Heart left ventricle (tissue), 16 donors: ENCODE data around the gene ARMC6. TPM values are rescaled to one million over a fixed set of nuclear protein-coding genes. Genes with fewer than 3 reads are reported as not detected.
"Not testable (repeated sequence)": the region's sequence is repeated elsewhere in the genome, so short reads cannot be mapped to it uniquely, and the experiment has no call there.

Experiments
- ATAC-seq, 4 donors: fragments of 200-7000 bp; cut with Tn5 transposase; one replicate each; pipeline ENCODE4 v1.9.1; 2020 to 2022; ENCODE audit warnings: moderate library complexity in 4 of 4, mild to moderate bottlenecking in 3 of 4, moderate number of reproducible peaks in 1 of 4
- DNase-seq, 5 donors: peaks; one replicate each; pipeline ENCODE4 v3.0.0-alpha.2; 2020
- H3K27ac ChIP-seq, 12 donors: fragments of 200-600 bp; sonication (generic) in 4 of 12; one replicate each; pipeline versions ENCODE4 v1.5.0 to v1.8.0; 2016 to 2022; ENCODE audit warnings: mild to moderate bottlenecking in 2 of 12
- H3K27me3 ChIP-seq, 9 donors: fragments of 200-600 bp; sonication (generic) in 2 of 9; one replicate each; pipeline versions ENCODE4 v1.5.1 to v1.8.0; 2016 to 2022; ENCODE audit warnings: mild to moderate bottlenecking in 3 of 9
- H3K36me3 ChIP-seq, 9 donors: fragments of 200-600 bp; sonication (generic) in 2 of 9; one replicate each; pipeline versions ENCODE4 v1.5.0 to v1.8.0; 2018 to 2022; ENCODE audit warnings: mild to moderate bottlenecking in 2 of 9
- H3K4me1 ChIP-seq, 12 donors: fragments of 200-600 bp; sonication (generic) in 4 of 12; one replicate each; pipeline versions ENCODE4 v1.5.0 to v1.8.0; 2016 to 2022; ENCODE audit warnings: mild to moderate bottlenecking in 3 of 12
- H3K4me3 ChIP-seq, 12 donors: fragments of 200-600 bp; sonication (generic) in 4 of 12; one replicate each; pipeline versions ENCODE4 v1.5.0 to v1.8.0; 2017 to 2022; ENCODE audit warnings: mild to moderate bottlenecking in 9 of 12, moderate library complexity in 4 of 12
- H3K9me3 ChIP-seq, 12 donors: fragments of 200-600 bp; sonication (generic) in 4 of 12; one replicate each; pipeline versions ENCODE4 v1.5.0 to v1.8.0; 2016 to 2022; ENCODE audit warnings: mild to moderate bottlenecking in 1 of 12
- CTCF ChIP-seq, 12 donors: fragments of 200-600 bp; sonication (generic) in 4 of 12; IDR thresholded peaks; one replicate each; pipeline versions ENCODE4 v1.5.0 to v1.8.0; 2018 to 2022; ENCODE audit warnings: antibody characterized with exemption in 12 of 12, mild to moderate bottlenecking in 5 of 12
- POLR2A ChIP-seq, 2 donors: fragments of 450-650 bp; IDR thresholded peaks; one replicate each; pipeline ENCODE4 v1.6.1; 2017; ENCODE audit warnings: antibody characterized with exemption in 2 of 2, mild to moderate bottlenecking in 2 of 2, moderate library complexity in 2 of 2
- WGBS, 4 donors: extraction: QIAGEN DNeasy Blood & Tissue Kit in 2 of 4; methylation state at CpG; one replicate each; pipeline versions ENCODE4 v1.1.5 to v1.1.7; 2013 to 2018; 5-methylcytosine and 5-hydroxymethylcytosine counted together
- intact Hi-C, 10 donors: fragments of 100-400 bp; cut with DNase I; formaldehyde crosslinking; loops; one replicate each; pipeline versions ENCODE4 v1.11.1 to v1.14.2; 2022
- polyA plus RNA-seq, 2 donors: library from polyadenylated mRNA; stranded (reverse); fragments of 200-250 nt; gene quantifications; one replicate each; pipeline ENCODE4 v1.2.3, GENCODE V29; 2013
- total RNA-seq, 9 donors: library from RNA; depleted of rRNA in 2 of 9; stranded (reverse); fragments of >200 nt in 2 of 9; fragmentation: NEBNext Ultra II Directional in 3 of 9; extraction: Animal tissue kit (Norgen Biotek cat#: 25700) in 3 of 9; gene quantifications; one replicate each; pipeline versions ENCODE4 v1.1.0 to v1.2.4, GENCODE V29; 2016 to 2023
- donor health status: ischemic (EF 13 %, LVEDD 7.1; RV severe dilation, severe dysfunction).
- donor health status: healthy with polysubstance abuse.
- donor health status: DM: no; HTN: yes; CAD: no.
- donor health status: DM: no; HTN: no; CAD: no.
- donor health status: ischemic (EF 25% LVEDD 6.9; RV normal size, moderate dysfunction).
- donor health status: ischemic (EF 25% LVEDD 5.7; RV mildly dilated, moderate dysfunction).
- donor health status: healthy.
- donor health status: DM: yes; HTN: yes; CAD: no.
- donor health status: ischemic (EF 35%, LVEDD 5.7; RV mildly dilated, moderate dysfunction).
- donor health status: nonischemic (EF 11% LVEDD 7.7; RV severe dilation, severe dysfunction).
- donor health status: DM: yes; HTN: yes; CAD: no.
- donor health status: PGD.
- donor health status: ischemic (EF 29% LVEDD 5.4; RV normal size, mild dysfunction).
- donor health status: nonischemic (EF 23%, LVEDD 6.1; RV moderate dilation, normal function).

Gene ARMC6
- total and polyA plus RNA-seq, 11 donors, result 9.9 to 24.7 (median 18.0) TPM

GRCh38 chr19:19098703-19099632 is 65.6 kb downstream of the ARMC6 start:
- DNase-seq (peak in 1 of 5 donors; percentile 45), ATAC-seq (peak in 3 of 4 donors; percentile 66 to 74 (median 70))
- 81 to 86% (median 84%) methylated on average over 18 of the region's 18 CpGs for WGBS, 4 donors
- Histone ChIP-seq H3K27me3 (no peaks in the 10 kb centered on the region), H3K4me1 (peaks cover 0 to 4% (median 0%) of the 10 kb centered on the region in 12 donors), H3K4me3 (no peak overlapping the region), H3K9me3 (no peaks in the 10 kb centered on the region), H3K36me3 (peaks cover 0 to 32% (median 18%) of the 10 kb centered on the region in 9 donors), H3K27ac (no peak overlapping the region)
- TF ChIP-seq CTCF (IDR thresholded peaks at IDR 0.05) (no peak), POLR2A (IDR thresholded peaks at IDR 0.05) (no peak)
- intact Hi-C loops, result no loop called here

- no peaks in the 10 kb centered on the region for H3K27me3 ChIP-seq
- DNase-seq (peak in 1 of 5 donors; percentile 9), ATAC-seq (no peak)
- H3K4me1 ChIP-seq, result peaks cover 0 to 14% (median 0%) of the 10 kb centered on the region in 12 donors
- peaks cover 0 to 32% (median 18%) of the 10 kb centered on the region in 9 donors for H3K36me3 ChIP-seq
- TF ChIP-seq POLR2A (IDR thresholded peaks at IDR 0.05), result no peak
- TF ChIP-seq CTCF (IDR thresholded peaks at IDR 0.05), result no peak
- no peak overlapping the region for H3K4me3 ChIP-seq
- no peaks in the 10 kb centered on the region for H3K9me3 ChIP-seq
- WGBS, 4 donors, result 81 to 97% (median 93%) methylated on average over 5 to 8 of the region's 8 CpGs
- no peak overlapping the region for H3K27ac ChIP-seq
- intact Hi-C loops, result no loop called here
These were observed 68.1 kb downstream of the ARMC6 start for GRCh38 chr19:19101540-19101939.

GRCh38 chr19:19102566-19102965 is 69.2 kb downstream of the ARMC6 start:
- H3K27ac ChIP-seq, ATAC-seq, H3K9me3 ChIP-seq, H3K27me3 ChIP-seq, intact Hi-C loops, H3K4me3 ChIP-seq: not testable (repeated sequence)
- Histone ChIP-seq H3K36me3 (peaks cover 0 to 23% (median 13%) of the 10 kb centered on the region in 9 donors), H3K4me1 (peaks cover 0 to 14% (median 0%) of the 10 kb centered on the region in 12 donors)
- peak in 1 of 5 donors; percentile 26 for DNase-seq
- 93 to 99% (median 97%) methylated on average over 10 of the region's 10 CpGs for WGBS, 4 donors

GRCh38 chr19:19103167-19103566 is 69.8 kb downstream of the ARMC6 start:
- Histone ChIP-seq H3K27me3 (no peaks in the 10 kb centered on the region), H3K4me3 (no peak overlapping the region), H3K4me1 (peaks cover 0 to 14% (median 0%) of the 10 kb centered on the region in 12 donors), H3K27ac (no peak overlapping the region), H3K36me3 (peaks cover 0 to 23% (median 9%) of the 10 kb centered on the region in 9 donors), H3K9me3 (no peaks in the 10 kb centered on the region)
- intact Hi-C loops, result no loop called here
- ATAC-seq (no peak), DNase-seq (peak in 1 of 5 donors; percentile 25)
- TF ChIP-seq CTCF (IDR thresholded peaks at IDR 0.05), result no peak
- no peak for TF ChIP-seq POLR2A (IDR thresholded peaks at IDR 0.05)
- 95 to 98% (median 97%) methylated on average over 11 of the region's 11 CpGs for WGBS, 4 donors
